ENCODE data around the gene BAHCC1.

The BAHCC1 gene

GRCh38 chr17:81448442-81448841 lies 53.2 kb downstream of the BAHCC1 start:
- peaks cover 12% of the 10 kb centered on the region for H3K36me3 ChIP-seq (ENCODE audit: control insufficient read depth, insufficient read depth, low read length, severe bottlenecking)
- DNase-seq (ENCODE audit: low read depth), result no peak
- no peaks in the 10 kb centered on the region for H3K9me3 ChIP-seq (ENCODE audit: control insufficient read depth, low read length)
- no peak overlapping the region for H3K4me3 ChIP-seq (ENCODE audit: low read length)
- H3K27me3 ChIP-seq (replicated peaks; ENCODE audit: control insufficient read depth, insufficient read depth, low read length), result no peaks in the 10 kb centered on the region
- no peaks in the 10 kb centered on the region for H3K4me1 ChIP-seq (ENCODE audit: control insufficient read depth, insufficient read depth, low read length)
- no peak overlapping the region for H3K9ac ChIP-seq (ENCODE audit: low read length)

DNA sequence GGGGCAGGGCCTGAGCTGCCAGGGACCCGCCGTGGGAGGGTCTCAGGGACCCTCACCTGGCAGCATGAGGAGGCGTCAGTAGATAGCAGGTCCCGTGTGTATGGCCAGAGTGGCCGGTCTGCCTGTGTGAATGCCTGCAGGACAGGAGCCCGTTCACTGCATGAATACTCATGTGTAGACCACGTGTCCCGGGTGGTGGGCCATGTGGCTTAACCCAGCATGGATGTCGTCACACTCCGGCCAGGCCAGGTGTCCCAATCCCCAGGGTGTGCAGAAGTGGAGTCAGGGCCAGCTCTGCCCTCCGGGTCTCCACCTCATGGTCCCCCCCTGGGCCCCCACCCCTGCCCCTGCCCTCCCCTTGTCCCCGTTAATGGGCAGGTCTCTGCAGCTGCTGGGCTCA lies 53.7 kb downstream of the BAHCC1 start:
- Histone ChIP-seq H3K9ac (ENCODE audit: low read length) (no peak overlapping the region), H3K36me3 (ENCODE audit: control insufficient read depth, insufficient read depth, low read length, severe bottlenecking) (peaks cover 12% of the 10 kb centered on the region), H3K27me3 (replicated peaks; ENCODE audit: control insufficient read depth, insufficient read depth, low read length) (no peaks in the 10 kb centered on the region), H3K4me1 (ENCODE audit: control insufficient read depth, insufficient read depth, low read length) (no peaks in the 10 kb centered on the region), H3K9me3 (ENCODE audit: control insufficient read depth, low read length) (no peaks in the 10 kb centered on the region), H3K4me3 (ENCODE audit: low read length) (no peak overlapping the region)
- DNase-seq (ENCODE audit: low read depth), result no peak

- no peak overlapping the region for H3K4me3 ChIP-seq (ENCODE audit: low read length)
- H3K27me3 ChIP-seq (replicated peaks; ENCODE audit: control insufficient read depth, insufficient read depth, low read length), result no peaks in the 10 kb centered on the region
- H3K36me3 ChIP-seq (ENCODE audit: control insufficient read depth, insufficient read depth, low read length, severe bottlenecking), result peaks cover 12% of the 10 kb centered on the region
- no peaks in the 10 kb centered on the region for H3K4me1 ChIP-seq (ENCODE audit: control insufficient read depth, insufficient read depth, low read length)
- no peak for DNase-seq (ENCODE audit: low read depth)
- H3K9ac ChIP-seq (ENCODE audit: low read length), result no peak overlapping the region
- H3K9me3 ChIP-seq (ENCODE audit: control insufficient read depth, low read length), result no peaks in the 10 kb centered on the region
Measured at GRCh38 chr17:81449351-81449750, 54.1 kb downstream of the BAHCC1 start.

- no peaks in the 10 kb centered on the region for H3K27me3 ChIP-seq (replicated peaks; ENCODE audit: control insufficient read depth, insufficient read depth, low read length)
- no peaks in the 10 kb centered on the region for H3K9me3 ChIP-seq (ENCODE audit: control insufficient read depth, low read length)
- no peaks in the 10 kb centered on the region for H3K4me1 ChIP-seq (ENCODE audit: control insufficient read depth, insufficient read depth, low read length)
- DNase-seq (ENCODE audit: low read depth), result no peak
- peaks cover 12% of the 10 kb centered on the region for H3K36me3 ChIP-seq (ENCODE audit: control insufficient read depth, insufficient read depth, low read length, severe bottlenecking)
- no peak overlapping the region for H3K4me3 ChIP-seq (ENCODE audit: low read length)
- no peak overlapping the region for H3K9ac ChIP-seq (ENCODE audit: low read length)
Measured at GRCh38 chr17:81451823-81452222, 56.6 kb downstream of the BAHCC1 start.

- H3K4me3 ChIP-seq (ENCODE audit: low read length), result no peak overlapping the region
- H3K4me1 ChIP-seq (ENCODE audit: control insufficient read depth, insufficient read depth, low read length), result no peaks in the 10 kb centered on the region
- H3K9me3 ChIP-seq (ENCODE audit: control insufficient read depth, low read length), result no peaks in the 10 kb centered on the region
- no peaks in the 10 kb centered on the region for H3K27me3 ChIP-seq (replicated peaks; ENCODE audit: control insufficient read depth, insufficient read depth, low read length)
- H3K36me3 ChIP-seq (ENCODE audit: control insufficient read depth, insufficient read depth, low read length, severe bottlenecking), result peaks cover 8% of the 10 kb centered on the region
- no peak for DNase-seq (ENCODE audit: low read depth)
- H3K9ac ChIP-seq (ENCODE audit: low read length), result no peak overlapping the region
Measured at GRCh38 chr17:81452551-81452950, 57.3 kb downstream of the BAHCC1 start.

- no peak overlapping the region for H3K9ac ChIP-seq (ENCODE audit: low read length)
- no peaks in the 10 kb centered on the region for H3K4me1 ChIP-seq (ENCODE audit: control insufficient read depth, insufficient read depth, low read length)
- no peaks in the 10 kb centered on the region for H3K9me3 ChIP-seq (ENCODE audit: control insufficient read depth, low read length)
- peaks cover 5% of the 10 kb centered on the region for H3K36me3 ChIP-seq (ENCODE audit: control insufficient read depth, insufficient read depth, low read length, severe bottlenecking)
- no peak for DNase-seq (ENCODE audit: low read depth)
- H3K4me3 ChIP-seq (ENCODE audit: low read length), result no peak overlapping the region
- no peaks in the 10 kb centered on the region for H3K27me3 ChIP-seq (replicated peaks; ENCODE audit: control insufficient read depth, insufficient read depth, low read length)
Measured at GRCh38 chr17:81453076-81453475, 57.8 kb downstream of the BAHCC1 start.

DNA sequence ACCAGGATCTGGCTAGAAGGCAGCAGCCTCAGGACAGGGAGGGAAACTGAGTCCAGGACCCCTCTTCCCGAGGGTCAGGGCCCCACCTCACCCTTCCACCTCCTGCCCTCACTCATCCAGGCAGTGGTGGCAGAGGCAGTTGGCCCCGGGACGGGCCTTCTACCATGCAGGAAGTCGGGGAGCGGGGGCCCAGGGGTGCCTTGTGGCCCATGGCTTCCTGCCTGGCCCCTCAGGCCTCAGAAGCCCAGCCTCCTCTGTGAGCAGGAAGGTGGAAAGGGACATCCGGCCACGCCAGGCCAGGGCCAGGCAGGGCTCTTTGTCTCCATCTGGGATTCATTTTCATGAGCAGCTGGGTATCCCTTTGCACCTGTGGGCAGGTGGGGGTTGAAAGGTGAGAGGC lies 58.5 kb downstream of the BAHCC1 start:
- H3K27me3 ChIP-seq (replicated peaks; ENCODE audit: control insufficient read depth, insufficient read depth, low read length), result no peaks in the 10 kb centered on the region
- DNase-seq (ENCODE audit: low read depth), result no peak
- no peak overlapping the region for H3K9ac ChIP-seq (ENCODE audit: low read length)
- no peaks in the 10 kb centered on the region for H3K4me1 ChIP-seq (ENCODE audit: control insufficient read depth, insufficient read depth, low read length)
- no peak overlapping the region for H3K4me3 ChIP-seq (ENCODE audit: low read length)
- no peaks in the 10 kb centered on the region for H3K36me3 ChIP-seq (ENCODE audit: control insufficient read depth, insufficient read depth, low read length, severe bottlenecking)
- no peaks in the 10 kb centered on the region for H3K9me3 ChIP-seq (ENCODE audit: control insufficient read depth, low read length)

DNA sequence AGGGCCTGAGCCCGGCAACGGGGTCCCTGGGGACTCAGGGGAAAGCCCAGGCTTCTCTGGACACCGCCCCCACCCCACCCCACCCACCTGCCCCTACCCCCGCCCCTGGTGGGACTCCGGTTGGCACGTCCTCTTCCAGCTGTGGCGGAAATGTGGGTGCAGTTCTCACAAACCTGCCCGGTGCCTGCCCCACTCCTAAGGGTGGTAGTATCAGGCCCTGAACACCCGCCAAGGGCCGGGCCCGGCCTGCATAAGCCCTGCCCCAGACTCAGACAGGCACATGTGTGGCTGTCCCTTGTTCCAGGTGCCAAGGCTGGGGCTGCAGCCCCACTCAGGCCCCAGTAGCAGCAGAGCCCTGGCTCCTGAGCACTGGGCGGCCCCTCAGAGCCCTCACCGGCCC lies 59.2 kb downstream of the BAHCC1 start:
- no peak for DNase-seq (ENCODE audit: low read depth)
- Histone ChIP-seq H3K27me3 (replicated peaks; ENCODE audit: control insufficient read depth, insufficient read depth, low read length) (no peaks in the 10 kb centered on the region), H3K36me3 (ENCODE audit: control insufficient read depth, insufficient read depth, low read length, severe bottlenecking) (no peaks in the 10 kb centered on the region), H3K9me3 (ENCODE audit: control insufficient read depth, low read length) (no peaks in the 10 kb centered on the region), H3K9ac (ENCODE audit: low read length) (no peak overlapping the region), H3K4me3 (ENCODE audit: low read length) (no peak overlapping the region), H3K4me1 (ENCODE audit: control insufficient read depth, insufficient read depth, low read length) (no peaks in the 10 kb centered on the region)

GRCh38 chr17:81455387-81455786 lies 60.1 kb downstream of the BAHCC1 start:
- no peaks in the 10 kb centered on the region for H3K36me3 ChIP-seq (ENCODE audit: control insufficient read depth, insufficient read depth, low read length, severe bottlenecking)
- H3K9me3 ChIP-seq (ENCODE audit: control insufficient read depth, low read length), result no peaks in the 10 kb centered on the region
- H3K4me3 ChIP-seq (ENCODE audit: low read length), result no peak overlapping the region
- DNase-seq (ENCODE audit: low read depth), result no peak
- no peaks in the 10 kb centered on the region for H3K27me3 ChIP-seq (replicated peaks; ENCODE audit: control insufficient read depth, insufficient read depth, low read length)
- H3K9ac ChIP-seq (ENCODE audit: low read length), result no peak overlapping the region
- no peaks in the 10 kb centered on the region for H3K4me1 ChIP-seq (ENCODE audit: control insufficient read depth, insufficient read depth, low read length)

GRCh38 chr17:81456091-81456490 lies 60.8 kb downstream of the BAHCC1 start:
- no peak for DNase-seq (ENCODE audit: low read depth)
- H3K4me1 ChIP-seq (ENCODE audit: control insufficient read depth, insufficient read depth, low read length), result no peaks in the 10 kb centered on the region
- H3K4me3 ChIP-seq (ENCODE audit: low read length), result no peak overlapping the region
- H3K36me3 ChIP-seq (ENCODE audit: control insufficient read depth, insufficient read depth, low read length, severe bottlenecking), result no peaks in the 10 kb centered on the region
- H3K27me3 ChIP-seq (replicated peaks; ENCODE audit: control insufficient read depth, insufficient read depth, low read length), result no peaks in the 10 kb centered on the region
- H3K9me3 ChIP-seq (ENCODE audit: control insufficient read depth, low read length), result no peaks in the 10 kb centered on the region
- no peak overlapping the region for H3K9ac ChIP-seq (ENCODE audit: low read length)

DNA sequence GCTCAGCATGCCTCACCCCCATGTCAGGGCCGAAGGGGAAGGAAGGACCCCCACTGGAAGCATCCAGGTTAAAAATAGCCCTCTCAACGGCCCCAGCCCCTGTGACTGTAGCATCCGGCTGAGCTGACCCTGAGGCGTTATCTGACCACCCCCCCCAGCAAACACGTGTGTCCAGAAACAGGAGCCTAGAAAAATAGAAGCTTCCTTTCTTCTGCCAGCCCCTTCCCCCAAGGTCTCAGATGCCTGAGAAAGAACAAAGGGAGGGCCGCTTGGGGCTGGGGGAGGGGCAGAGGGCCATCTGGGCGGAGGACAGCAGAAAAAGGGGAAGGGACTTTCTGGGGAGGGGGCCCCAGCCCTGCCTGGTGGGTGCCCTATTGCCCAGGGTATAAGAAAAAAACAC lies 61.5 kb downstream of the BAHCC1 start:
- DNase-seq (ENCODE audit: low read depth), result no peak
- H3K4me1 ChIP-seq (ENCODE audit: control insufficient read depth, insufficient read depth, low read length), result no peaks in the 10 kb centered on the region
- H3K4me3 ChIP-seq (ENCODE audit: low read length), result no peak overlapping the region
- no peak overlapping the region for H3K9ac ChIP-seq (ENCODE audit: low read length)
- H3K9me3 ChIP-seq (ENCODE audit: control insufficient read depth, low read length), result no peaks in the 10 kb centered on the region
- no peaks in the 10 kb centered on the region for H3K36me3 ChIP-seq (ENCODE audit: control insufficient read depth, insufficient read depth, low read length, severe bottlenecking)
- no peaks in the 10 kb centered on the region for H3K27me3 ChIP-seq (replicated peaks; ENCODE audit: control insufficient read depth, insufficient read depth, low read length)

DNA sequence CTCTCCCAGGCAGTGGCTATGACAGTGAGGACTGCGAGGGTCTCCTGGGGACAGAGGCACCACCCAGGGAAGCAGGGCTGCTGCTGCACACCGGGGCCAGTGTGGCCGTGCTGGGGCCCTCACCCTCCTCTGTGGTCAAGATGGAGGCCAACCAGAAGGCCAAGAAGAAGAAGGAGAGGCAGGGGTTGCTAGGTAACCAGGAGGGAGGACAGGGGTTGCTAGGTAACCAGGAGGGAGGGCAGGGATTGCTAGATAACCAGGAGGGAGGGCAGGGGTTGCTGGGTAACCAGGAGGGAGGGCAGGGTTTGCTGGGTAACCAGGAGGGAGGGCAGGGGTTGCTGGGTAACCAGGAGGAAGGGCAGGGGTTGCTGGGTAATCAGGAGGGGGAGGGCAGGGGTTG lies 62.1 kb downstream of the BAHCC1 start:
- H3K27me3 ChIP-seq (replicated peaks; ENCODE audit: control insufficient read depth, insufficient read depth, low read length), result no peaks in the 10 kb centered on the region
- no peak overlapping the region for H3K9ac ChIP-seq (ENCODE audit: low read length)
- H3K36me3 ChIP-seq (ENCODE audit: control insufficient read depth, insufficient read depth, low read length, severe bottlenecking), result peaks cover 4% of the 10 kb centered on the region
- H3K4me3 ChIP-seq (ENCODE audit: low read length), result no peak overlapping the region
- H3K4me1 ChIP-seq (ENCODE audit: control insufficient read depth, insufficient read depth, low read length), result no peaks in the 10 kb centered on the region
- no peaks in the 10 kb centered on the region for H3K9me3 ChIP-seq (ENCODE audit: control insufficient read depth, low read length)
- no peak for DNase-seq (ENCODE audit: low read depth)

Data from adipocyte (in vitro differentiated cells).